Measurements from ENCODE around the gene EPS15. TPM values are rescaled to one million over a fixed set of nuclear protein-coding genes. Genes with fewer than 3 reads are reported as not detected.
"Not testable (repeated sequence)": the region's sequence is repeated elsewhere in the genome, so short reads cannot be mapped to it uniquely, and the experiment has no call there.

The EPS15 gene
- 10 to 100 TPM; 82.3 to 97.3 TPM for total RNA-seq

DNA sequence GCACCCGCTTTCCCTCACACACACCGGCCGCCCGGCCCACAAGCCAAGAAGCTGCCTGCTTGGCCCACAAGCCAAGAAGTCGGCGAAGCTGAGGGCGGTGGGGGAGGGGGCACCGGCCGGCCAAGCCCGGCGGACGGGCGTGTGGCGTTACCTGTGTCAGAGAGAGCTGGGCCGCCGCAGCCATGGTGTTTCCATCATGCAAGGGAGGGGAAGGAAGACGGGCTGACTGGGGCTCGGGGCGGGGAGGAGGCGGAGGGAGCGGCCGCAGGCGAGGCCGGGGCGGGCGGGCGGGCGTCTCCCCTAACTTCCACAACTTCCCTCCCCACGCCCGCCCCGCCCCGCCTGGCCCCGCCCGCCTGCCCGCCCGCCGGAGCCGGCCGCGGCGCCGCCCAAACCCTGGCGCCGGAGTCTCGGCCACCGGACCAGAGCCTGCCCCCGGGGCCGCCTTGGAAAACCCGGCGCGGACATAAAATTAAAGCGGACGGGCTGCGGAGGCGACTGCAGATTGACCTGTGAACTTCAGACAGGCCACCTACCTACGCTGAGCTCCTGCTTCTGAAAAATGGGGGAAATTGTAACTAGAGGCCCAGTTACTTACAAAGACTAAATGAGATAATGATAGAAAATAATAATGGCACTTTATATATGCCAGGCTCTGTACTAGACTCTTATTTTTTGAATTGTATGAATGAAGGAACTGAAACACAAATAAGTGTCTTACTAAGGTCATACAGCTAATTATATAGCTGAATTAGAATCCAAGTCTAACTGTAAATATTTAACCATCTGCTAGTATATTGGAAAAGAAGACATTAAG is at the start of gene EPS15:
Gene EPS15, minus strand, starts transcription at position 219 of the 817 bp plus-strand sequence. Its CDS starts 35 bp downstream, at position 184.
- H3K4me1 Mint-ChIP-seq (ENCODE audit: low read depth in 2 of 2) = peaks cover 51 to 57% of the 10 kb centered on the region in 2 donors
- ATAC-seq (peak; percentile 87 to 93), DNase-seq (ENCODE audit: low spot score) (peak; percentile 90)
- H3K27me3 Mint-ChIP-seq = no peaks in the 10 kb centered on the region
- peaks cover 7% of the 10 kb centered on the region for H3K36me3 Mint-ChIP-seq
- no peaks in the 10 kb centered on the region for H3K9me3 Mint-ChIP-seq
- H3K4me3 Mint-ChIP-seq = peak within 1 kb of the TSS; percentile 98
- H3K27ac Mint-ChIP-seq = peak within 1 kb of the TSS; percentile 94 to 98

- peaks cover 17 to 19% of the 10 kb centered on the region in 2 donors for H3K4me1 Mint-ChIP-seq (ENCODE audit: low read depth in 2 of 2)
- DNase-seq (ENCODE audit: low spot score) (no peak), ATAC-seq (no peak)
- H3K9me3 Mint-ChIP-seq = no peaks in the 10 kb centered on the region
- no peak overlapping the region for H3K4me3 Mint-ChIP-seq
- no peak overlapping the region for H3K27ac Mint-ChIP-seq
- no peaks in the 10 kb centered on the region for H3K36me3 Mint-ChIP-seq
- H3K27me3 Mint-ChIP-seq = no peaks in the 10 kb centered on the region
Observed at GRCh38 chr1:51568231-51568935, 49.3 kb upstream of the EPS15 start.

DNA sequence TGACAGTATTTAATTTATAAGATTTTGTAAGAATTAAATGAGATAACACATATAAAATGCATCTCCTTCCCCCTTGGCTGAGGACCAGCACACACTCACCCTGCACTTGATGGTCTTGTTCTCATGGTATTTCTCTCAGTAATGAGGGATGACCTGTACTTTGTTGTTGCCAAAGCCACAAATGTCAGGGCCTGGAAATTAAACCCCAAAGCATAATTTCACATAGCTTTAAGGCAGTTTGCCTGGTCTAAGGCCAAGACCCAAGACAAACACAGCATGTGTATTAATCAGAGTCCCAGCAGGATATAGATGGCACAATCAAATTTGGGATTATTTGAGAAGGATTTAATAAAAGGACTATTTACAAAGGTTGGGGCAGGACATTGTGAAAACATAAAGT is 48.6 kb upstream of the EPS15 start:
- Mint-ChIP-seq H3K4me3 (no peak overlapping the region), H3K4me1 (ENCODE audit: low read depth in 2 of 2) (peaks cover 17 to 19% of the 10 kb centered on the region in 2 donors), H3K36me3 (no peaks in the 10 kb centered on the region), H3K27me3 (no peaks in the 10 kb centered on the region), H3K9me3 (no peaks in the 10 kb centered on the region), H3K27ac (no peak overlapping the region)
- no peak for ATAC-seq
- no peak for DNase-seq (ENCODE audit: low spot score)

DNA sequence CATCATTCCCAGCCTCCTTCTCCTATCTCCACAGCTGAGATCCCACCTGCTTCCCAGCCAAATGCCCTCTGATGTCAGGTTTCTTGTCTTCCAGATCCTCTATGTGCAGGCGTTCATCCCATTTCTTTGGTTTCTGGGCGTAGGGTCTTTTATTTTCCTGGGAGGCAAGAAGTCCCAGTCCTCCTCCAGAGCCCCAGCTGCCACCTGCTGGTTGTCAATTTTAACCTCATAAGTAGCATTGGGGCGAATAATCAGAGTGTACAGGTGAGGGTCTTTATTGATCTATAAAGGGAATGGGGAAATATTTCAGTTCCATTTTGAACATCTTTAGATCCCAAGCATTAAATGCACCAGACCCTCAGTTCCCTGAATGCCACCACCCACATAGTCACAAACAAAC is 47.2 kb upstream of the EPS15 start:
- Mint-ChIP-seq H3K4me1 (ENCODE audit: low read depth in 2 of 2) (peaks cover 17 to 19% of the 10 kb centered on the region in 2 donors), H3K4me3 (no peak overlapping the region), H3K36me3 (no peaks in the 10 kb centered on the region), H3K27me3 (no peaks in the 10 kb centered on the region), H3K27ac (no peak overlapping the region), H3K9me3 (no peaks in the 10 kb centered on the region)
- ATAC-seq = no peak
- no peak for DNase-seq (ENCODE audit: low spot score)

DNA sequence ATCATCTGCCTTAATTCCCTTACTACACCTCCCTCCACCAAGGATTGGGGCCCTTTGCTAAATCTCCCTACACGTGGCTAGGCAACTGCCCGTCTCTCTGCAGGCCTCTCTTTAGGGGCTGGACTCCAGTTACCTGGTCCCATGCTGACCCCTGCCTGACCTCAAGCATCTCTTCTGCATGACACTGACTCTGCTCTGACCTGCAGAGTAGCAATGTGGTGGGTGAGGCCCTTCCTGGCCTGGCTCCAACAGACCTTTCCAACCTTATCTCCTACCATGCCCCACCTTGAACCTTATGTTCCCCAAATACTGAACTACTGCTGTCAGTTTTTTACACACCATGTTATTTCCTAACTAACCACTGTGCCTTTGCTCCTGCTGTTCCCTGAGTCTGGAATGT is 45.9 kb upstream of the EPS15 start:
- Mint-ChIP-seq H3K9me3 (no peaks in the 10 kb centered on the region), H3K4me3 (no peak overlapping the region), H3K27ac (no peak overlapping the region), H3K4me1 (ENCODE audit: low read depth in 2 of 2) (peaks cover 11 to 13% of the 10 kb centered on the region in 2 donors), H3K27me3 (no peaks in the 10 kb centered on the region), H3K36me3 (no peaks in the 10 kb centered on the region)
- no peak for DNase-seq (ENCODE audit: low spot score)
- ATAC-seq = no peak

DNA sequence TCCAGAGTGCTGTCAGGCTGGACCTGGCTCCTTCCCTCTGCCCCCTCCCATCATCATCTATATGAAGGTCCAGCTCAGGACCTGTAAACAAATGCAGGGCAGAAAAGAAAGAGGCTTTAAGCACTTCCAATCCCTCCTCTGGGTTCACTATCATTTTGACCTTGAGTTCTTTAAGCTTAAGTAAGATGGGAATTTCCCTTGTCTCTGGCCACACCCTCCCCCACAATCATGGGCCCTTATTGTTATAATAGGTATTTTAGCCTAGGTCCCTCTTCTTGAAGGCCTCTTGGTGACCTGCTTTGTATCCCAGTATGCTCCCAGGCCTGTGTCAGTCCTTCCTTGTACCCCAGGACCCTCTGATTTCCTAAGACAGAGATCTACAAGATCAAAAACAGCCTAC is 45.1 kb upstream of the EPS15 start:
- no peaks in the 10 kb centered on the region for H3K9me3 Mint-ChIP-seq
- H3K36me3 Mint-ChIP-seq = no peaks in the 10 kb centered on the region
- H3K4me1 Mint-ChIP-seq (ENCODE audit: low read depth in 2 of 2) = peaks cover 2 to 6% of the 10 kb centered on the region in 2 donors
- peak overlapping the region; percentile 30 for H3K4me3 Mint-ChIP-seq
- no peaks in the 10 kb centered on the region for H3K27me3 Mint-ChIP-seq
- no peak for DNase-seq (ENCODE audit: low spot score)
- ATAC-seq = peak; percentile 79 to 88
- H3K27ac Mint-ChIP-seq = no peak overlapping the region

- ATAC-seq (no peak), DNase-seq (ENCODE audit: low spot score) (no peak)
- Mint-ChIP-seq H3K36me3 (no peaks in the 10 kb centered on the region), H3K27ac (no peak overlapping the region), H3K27me3 (peaks cover 0 to 4% of the 10 kb centered on the region in 2 donors), H3K4me1 (ENCODE audit: low read depth in 2 of 2) (peaks cover 5 to 10% of the 10 kb centered on the region in 2 donors), H3K4me3 (no peak overlapping the region), H3K9me3 (no peaks in the 10 kb centered on the region)
Observed at GRCh38 chr1:51561702-51562101, 42.6 kb upstream of the EPS15 start.

DNA sequence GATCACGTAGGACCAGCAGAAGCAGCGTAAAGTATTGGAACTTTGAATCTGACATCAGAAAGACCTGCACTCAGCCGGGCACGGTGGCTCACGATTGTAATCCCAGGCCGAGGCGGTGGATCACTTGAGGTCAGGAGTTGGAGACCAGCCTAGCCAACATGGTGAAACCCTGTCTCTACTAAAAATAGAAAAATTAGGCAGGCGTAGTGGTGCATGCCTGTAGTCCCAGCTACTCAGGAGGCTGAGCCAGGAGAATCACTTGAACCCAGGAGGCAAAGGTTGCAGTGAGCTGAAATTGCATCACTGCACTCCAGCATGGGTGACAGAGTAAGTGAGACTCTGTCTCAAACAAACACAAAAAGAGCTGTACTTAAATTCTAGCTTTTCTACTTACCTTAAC is 41.8 kb upstream of the EPS15 start:
- H3K36me3 Mint-ChIP-seq; H3K27ac Mint-ChIP-seq; H3K9me3 Mint-ChIP-seq; H3K4me3 Mint-ChIP-seq; H3K27me3 Mint-ChIP-seq; ATAC-seq; DNase-seq (ENCODE audit: low spot score); H3K4me1 Mint-ChIP-seq (ENCODE audit: low read depth in 2 of 2): not testable (repeated sequence)

DNA sequence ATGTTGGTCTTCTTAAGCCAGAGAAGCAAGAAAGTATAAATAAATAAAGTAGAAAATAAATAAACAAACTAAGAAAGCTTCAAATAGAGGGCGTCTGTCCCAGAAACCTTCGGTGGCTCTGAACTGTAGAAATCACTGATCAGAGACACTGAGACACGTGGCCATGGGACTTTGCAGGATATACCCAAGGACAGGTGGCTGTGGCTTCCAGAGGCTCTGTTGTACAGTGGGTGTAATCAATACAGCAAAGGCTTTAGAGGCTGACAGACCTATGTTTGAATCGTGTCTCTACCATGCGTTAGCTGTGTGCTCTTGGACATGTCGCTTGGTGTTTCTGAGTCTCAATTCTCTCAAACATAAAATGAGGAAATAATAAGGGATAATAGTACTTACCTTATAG is 41.0 kb upstream of the EPS15 start:
- H3K27me3 Mint-ChIP-seq = peaks cover 0 to 4% of the 10 kb centered on the region in 2 donors
- H3K4me1 Mint-ChIP-seq (ENCODE audit: low read depth in 2 of 2) = peaks cover 5 to 10% of the 10 kb centered on the region in 2 donors
- DNase-seq (ENCODE audit: low spot score) (no peak), ATAC-seq (no peak)
- H3K36me3 Mint-ChIP-seq = no peaks in the 10 kb centered on the region
- no peak overlapping the region for H3K27ac Mint-ChIP-seq
- no peaks in the 10 kb centered on the region for H3K9me3 Mint-ChIP-seq
- H3K4me3 Mint-ChIP-seq = no peak overlapping the region

- Mint-ChIP-seq H3K27ac (no peak overlapping the region), H3K36me3 (no peaks in the 10 kb centered on the region), H3K4me3 (no peak overlapping the region), H3K9me3 (no peaks in the 10 kb centered on the region), H3K27me3 (peaks cover 0 to 4% of the 10 kb centered on the region in 2 donors), H3K4me1 (ENCODE audit: low read depth in 2 of 2) (peaks cover 5 to 10% of the 10 kb centered on the region in 2 donors)
- ATAC-seq (no peak), DNase-seq (ENCODE audit: low spot score) (no peak)
Observed at GRCh38 chr1:51559501-51559900, 40.4 kb upstream of the EPS15 start.

DNA sequence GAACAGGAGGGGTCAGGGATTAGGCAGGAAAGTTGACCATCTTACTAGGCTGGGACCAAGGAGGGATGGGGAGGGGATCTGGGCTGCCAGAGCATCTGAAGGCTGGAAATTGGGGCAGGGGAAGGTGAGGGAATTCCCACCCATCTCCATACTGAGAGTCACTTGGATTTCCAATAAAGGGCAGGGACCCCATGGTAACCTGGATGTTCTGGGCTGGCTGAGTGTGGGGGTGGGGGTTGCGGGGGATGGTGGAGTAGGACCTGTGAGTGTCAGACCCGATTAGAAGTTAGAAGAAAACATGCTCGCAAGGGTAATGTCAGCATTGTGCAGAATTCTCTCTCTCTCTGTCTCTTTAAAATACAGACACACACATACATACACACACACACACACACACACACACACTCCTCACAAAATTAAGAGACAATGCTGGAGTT is 40.0 kb upstream of the EPS15 start:
- Mint-ChIP-seq H3K4me3 (peak overlapping the region; percentile 59), H3K4me1 (ENCODE audit: low read depth in 2 of 2) (peaks cover 1 to 10% of the 10 kb centered on the region in 2 donors), H3K9me3 (no peaks in the 10 kb centered on the region), H3K27me3 (peaks cover 0 to 4% of the 10 kb centered on the region in 2 donors), H3K27ac (peak overlapping the region in 1 of 2 donors; percentile 43), H3K36me3 (no peaks in the 10 kb centered on the region)
- ATAC-seq (no peak), DNase-seq (ENCODE audit: low spot score) (no peak)

DNA sequence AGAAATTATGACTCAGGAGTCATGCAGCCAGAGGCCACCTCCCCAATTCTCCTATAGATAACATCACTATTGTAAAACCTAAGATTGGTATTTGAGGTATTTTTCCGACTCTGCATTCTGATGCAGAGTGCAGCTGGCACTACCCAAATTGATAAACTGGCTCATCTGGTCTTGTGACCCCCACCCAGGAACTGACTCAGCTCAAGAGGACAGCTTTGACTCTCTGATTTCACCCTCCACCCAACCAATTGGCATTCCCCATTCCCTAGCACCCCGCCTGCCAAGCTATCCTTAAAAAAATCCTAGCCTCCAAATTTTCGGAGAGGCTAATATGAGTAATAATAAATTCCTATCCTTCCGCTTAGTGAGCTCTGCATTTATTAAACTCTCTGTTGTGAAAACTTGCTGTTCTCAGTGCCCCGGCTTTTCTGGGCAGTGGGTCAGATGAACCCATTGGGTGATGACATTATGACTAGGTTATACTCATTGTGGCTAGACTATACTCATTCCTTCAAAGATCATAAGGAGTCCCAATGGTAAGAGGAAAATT is 39.4 kb upstream of the EPS15 start:
- H3K27me3 Mint-ChIP-seq = peaks cover 0 to 4% of the 10 kb centered on the region in 2 donors
- H3K4me1 Mint-ChIP-seq (ENCODE audit: low read depth in 2 of 2) = peaks cover 0 to 10% of the 10 kb centered on the region in 2 donors
- peak in 1 of 2 donors; percentile 80 for ATAC-seq
- no peaks in the 10 kb centered on the region for H3K36me3 Mint-ChIP-seq
- no peaks in the 10 kb centered on the region for H3K9me3 Mint-ChIP-seq
- H3K4me3 Mint-ChIP-seq = peak overlapping the region; percentile 59
- no peak for DNase-seq (ENCODE audit: low spot score)
- H3K27ac Mint-ChIP-seq = peak overlapping the region in 1 of 2 donors; percentile 43

GRCh38 chr1:51557168-51557567 is 38.1 kb upstream of the EPS15 start:
- Mint-ChIP-seq H3K4me3 (no peak overlapping the region), H3K36me3 (no peaks in the 10 kb centered on the region), H3K27me3 (peaks cover 0 to 4% of the 10 kb centered on the region in 2 donors), H3K4me1 (ENCODE audit: low read depth in 2 of 2) (peaks cover under 1 to 10% of the 10 kb centered on the region in 2 donors), H3K9me3 (no peaks in the 10 kb centered on the region), H3K27ac (no peak overlapping the region)
- DNase-seq (ENCODE audit: low spot score) (no peak), ATAC-seq (no peak)

Data from natural killer cell treated with Interleukin-12 subunit alpha and Interleukin-12 subunit beta and Interleukin-15 and Interleukin-18, amount 100 ng/mL, for 72 hours (primary cell).